Naive thymus-derived CD8-positive, alpha-beta T cell (primary cell): ENCODE results near the gene DHX16. TPM values are rescaled to one million over a fixed set of nuclear protein-coding genes. Genes with fewer than 3 reads are reported as not detected.
A peak's percentile ranks its signal among the peaks of the same experiment; 100 is the strongest.

Experiments
- ATAC-seq, 2 donors: fragments of 150-1000 bp; cut with Tn5 transposase in 1 of 2; sonication (Bioruptor Pico), chemical (Tn5 transposase) in 1 of 2; 1 replicate in 1 of 2; 2 replicates in 1 of 2; pipeline ENCODE4 v1.10.0; 2021; ENCODE audit warnings: mild to moderate bottlenecking in 2 of 2, moderate library complexity in 2 of 2
- POLR2A ChIA-PET: fragments of 350-600 bp; sonication (Branson Sonifier 250); formaldehyde crosslinking; loops from one replicate; lab custom pipeline; 2021; ENCODE audit warnings: antibody characterized with exemption; lab: Charles Lee
- DNase-seq, 10 donors: peaks; one replicate each; pipeline versions ENCODE4 v3.0.0 to v3.0.0-alpha.2; 2020 to 2022
- H3K27ac Mint-ChIP-seq, 10 donors: one replicate each; pipeline ENCODE4 v1.8.0; 2020 to 2022; ENCODE audit warnings: mild to moderate bottlenecking in 10 of 10, mixed read lengths in 10 of 10, moderate library complexity in 4 of 10, inconsistent platforms in 1 of 10
- H3K27me3 Mint-ChIP-seq, 5 donors: one replicate each; pipeline ENCODE4 v1.8.0; 2021 to 2022; ENCODE audit warnings: mixed read lengths in 5 of 5
- H3K36me3 Mint-ChIP-seq, 3 donors: one replicate each; pipeline ENCODE4 v1.8.0; 2020 to 2022; ENCODE audit warnings: mixed read lengths in 3 of 3, mild to moderate bottlenecking in 2 of 3, inconsistent platforms in 1 of 3
- H3K4me1 Mint-ChIP-seq, 4 donors: one replicate each; pipeline ENCODE4 v1.8.0; 2021 to 2022; ENCODE audit warnings: mixed read lengths in 4 of 4
- H3K4me3 Mint-ChIP-seq, 10 donors: one replicate each; pipeline ENCODE4 v1.8.0; 2020 to 2022; ENCODE audit warnings: mild to moderate bottlenecking in 10 of 10, mixed read lengths in 10 of 10, moderate library complexity in 6 of 10, inconsistent platforms in 1 of 10
- H3K9me3 Mint-ChIP-seq, 9 donors: one replicate each; pipeline ENCODE4 v1.8.0; 2020 to 2022; ENCODE audit warnings: mixed read lengths in 9 of 9, mild to moderate bottlenecking in 3 of 9, inconsistent platforms in 1 of 9, moderate library complexity in 1 of 9
- polyA plus RNA-seq, 3 donors: library from polyadenylated mRNA; unstranded; fragments of 300-500 nt; fragmentation: Illumina TruSeq; gene quantifications; one replicate each; pipeline ENCODE4 v1.2.3, GENCODE V29; 2021
- total RNA-seq, 8 experiments: library from RNA in 2 of 8; stranded (reverse) in 2 of 8; gene quantifications; one replicate each; pipeline ENCODE4 v1.2.3 and lab custom pipeline; 2021 to 2026

The DHX16 gene
- total and polyA plus RNA-seq, 5 experiments from 2014 or later = 17.7 to 45.6 (median 31.2) TPM

DNA sequence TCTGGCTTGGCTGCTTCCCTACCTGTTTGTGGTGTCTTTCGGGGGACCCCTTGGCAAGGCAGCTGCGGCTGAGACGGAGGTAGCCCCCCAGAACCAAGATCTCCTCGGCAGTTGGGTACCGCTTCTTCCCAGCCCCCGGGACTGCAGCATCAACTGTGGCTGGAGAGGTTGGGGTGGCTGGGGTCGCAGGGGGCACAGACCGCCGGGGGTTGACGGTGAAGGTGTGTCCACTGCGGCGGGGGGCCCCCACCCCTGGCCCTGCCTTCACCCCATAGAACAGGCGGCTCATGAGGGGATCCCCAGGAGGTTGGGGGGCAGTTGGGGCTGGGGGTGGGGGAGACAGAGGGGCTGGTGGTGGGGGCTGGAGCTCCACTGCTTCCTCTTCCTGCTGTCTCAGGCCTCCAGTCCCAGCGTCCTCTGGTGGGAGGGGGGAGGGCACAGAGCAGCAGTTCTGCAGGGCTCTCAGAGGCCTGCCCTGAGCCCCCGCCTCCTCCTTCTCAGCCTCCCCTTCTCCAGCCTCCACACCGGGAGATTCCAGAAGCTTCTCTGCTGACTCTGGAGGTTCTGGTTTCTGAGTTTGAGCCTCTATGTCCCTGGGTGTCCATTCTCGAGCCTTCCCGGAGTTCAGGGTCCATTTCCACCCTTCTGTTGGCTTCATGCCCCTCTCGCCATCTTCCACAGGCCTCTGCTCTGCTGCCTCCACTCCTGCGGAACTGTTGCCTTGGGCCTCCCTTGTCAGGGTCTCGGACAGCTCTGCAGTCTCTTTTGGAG lies 11.8 kb upstream of the DHX16 start:
- peak overlapping the region; percentile 93 to 99 (median 98) for H3K27ac Mint-ChIP-seq
- ATAC-seq (no peak), DNase-seq (peak in 7 of 10 donors; percentile 30 to 74 (median 36))
- peak overlapping the region; percentile 94 to 100 (median 99) for H3K4me3 Mint-ChIP-seq
- peaks cover 39 to 71% (median 46%) of the 10 kb centered on the region in 4 donors for H3K4me1 Mint-ChIP-seq
- peaks cover 8 to 19% (median 10%) of the 10 kb centered on the region in 3 donors for H3K36me3 Mint-ChIP-seq
- H3K9me3 Mint-ChIP-seq = no peaks in the 10 kb centered on the region
- POLR2A ChIA-PET = interaction anchor here (0.8 to 15.2 kb wide), 8 partner anchors 7 to 143 kb away, joined by 3 to 594 read pairs (median 4); partner anchors contain the start of genes DHX16, MDC1, MRPS18B and NRM
- H3K27me3 Mint-ChIP-seq = no peaks in the 10 kb centered on the region

DNA sequence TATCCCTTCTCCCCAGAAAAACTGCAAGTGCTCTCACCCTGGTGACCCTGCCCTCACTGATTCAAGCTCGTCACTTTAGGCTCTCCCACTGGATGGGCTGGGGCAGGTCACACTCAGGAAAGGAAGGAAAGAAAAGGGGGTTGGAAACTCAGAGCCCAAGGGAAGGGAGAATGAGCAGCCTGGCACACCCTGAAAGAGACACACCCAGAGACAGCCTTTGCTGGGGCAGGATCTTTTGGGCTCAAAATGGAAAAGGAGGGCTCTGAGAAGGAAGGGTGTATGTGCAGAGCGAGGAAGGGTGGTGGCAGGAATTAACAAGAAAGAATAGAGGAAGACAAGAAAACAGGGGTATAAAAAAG lies 11.2 kb upstream of the DHX16 start:
- POLR2A ChIA-PET = interaction anchor here (0.9 to 15.2 kb wide), 6 partner anchors 8 to 69 kb away, joined by 3 to 594 read pairs (median 18); partner anchors contain the start of genes DHX16, MDC1, MRPS18B and NRM
- H3K36me3 Mint-ChIP-seq = peaks cover 8 to 24% (median 12%) of the 10 kb centered on the region in 3 donors
- H3K4me3 Mint-ChIP-seq = peak overlapping the region; percentile 94 to 100 (median 99)
- no peaks in the 10 kb centered on the region for H3K27me3 Mint-ChIP-seq
- DNase-seq (peak in 1 of 10 donors; percentile 7), ATAC-seq (no peak)
- peaks cover 38 to 71% (median 46%) of the 10 kb centered on the region in 4 donors for H3K4me1 Mint-ChIP-seq
- H3K27ac Mint-ChIP-seq = peak overlapping the region; percentile 93 to 99 (median 98)
- H3K9me3 Mint-ChIP-seq = no peaks in the 10 kb centered on the region

DNA sequence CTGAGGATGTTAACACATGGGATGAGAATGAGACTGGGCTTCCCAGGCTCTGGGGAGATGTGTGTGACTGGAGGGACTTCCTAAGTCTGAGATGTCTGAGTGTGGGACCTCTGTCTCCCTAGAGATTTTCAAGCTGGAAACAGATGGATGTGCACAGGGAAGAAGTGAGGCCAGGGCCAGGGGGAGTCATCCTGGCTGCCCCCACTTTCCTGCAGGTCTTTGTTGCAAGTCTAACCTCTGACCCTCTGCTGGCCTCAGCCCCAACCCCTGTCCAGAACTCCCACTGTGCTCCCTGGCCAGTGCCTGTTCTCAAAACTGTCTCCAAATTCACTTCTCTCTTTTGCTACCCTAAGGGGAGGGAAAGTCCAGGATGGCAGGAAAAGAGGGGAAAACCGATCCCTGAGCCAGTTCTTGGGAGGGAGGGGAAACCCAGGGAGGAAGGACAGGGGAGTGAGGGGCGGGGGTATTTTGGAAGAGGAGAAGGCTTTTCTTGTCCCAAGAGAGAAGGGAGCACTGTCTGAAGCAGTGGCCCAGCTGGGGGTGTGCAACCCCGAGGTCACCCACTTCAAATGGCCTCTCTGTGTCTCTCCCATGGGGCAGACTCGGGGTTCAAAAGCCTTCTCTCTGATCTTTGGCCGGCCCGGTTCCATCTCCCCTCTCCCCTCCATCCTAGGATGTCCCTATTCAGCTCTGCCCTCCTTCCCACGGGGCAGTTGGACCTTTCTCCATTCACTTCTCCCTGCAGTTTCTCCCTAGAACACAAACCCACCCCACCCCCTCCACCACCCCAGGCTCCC lies 10.6 kb upstream of the DHX16 start:
- ATAC-seq (no peak), DNase-seq (no peak)
- Mint-ChIP-seq H3K4me3 (peak overlapping the region; percentile 94 to 100 (median 99)), H3K4me1 (peaks cover 37 to 69% (median 45%) of the 10 kb centered on the region in 4 donors), H3K9me3 (no peaks in the 10 kb centered on the region), H3K36me3 (peaks cover 8 to 29% (median 15%) of the 10 kb centered on the region in 3 donors), H3K27ac (peak overlapping the region; percentile 93 to 99 (median 98)), H3K27me3 (no peaks in the 10 kb centered on the region)
- POLR2A ChIA-PET = interaction anchor here (0.8 to 15.2 kb wide), 12 partner anchors 8 to 192 kb away, joined by 3 to 594 read pairs (median 10); partner anchors contain the start of genes DHX16, MDC1, NRM and TUBB

DNA sequence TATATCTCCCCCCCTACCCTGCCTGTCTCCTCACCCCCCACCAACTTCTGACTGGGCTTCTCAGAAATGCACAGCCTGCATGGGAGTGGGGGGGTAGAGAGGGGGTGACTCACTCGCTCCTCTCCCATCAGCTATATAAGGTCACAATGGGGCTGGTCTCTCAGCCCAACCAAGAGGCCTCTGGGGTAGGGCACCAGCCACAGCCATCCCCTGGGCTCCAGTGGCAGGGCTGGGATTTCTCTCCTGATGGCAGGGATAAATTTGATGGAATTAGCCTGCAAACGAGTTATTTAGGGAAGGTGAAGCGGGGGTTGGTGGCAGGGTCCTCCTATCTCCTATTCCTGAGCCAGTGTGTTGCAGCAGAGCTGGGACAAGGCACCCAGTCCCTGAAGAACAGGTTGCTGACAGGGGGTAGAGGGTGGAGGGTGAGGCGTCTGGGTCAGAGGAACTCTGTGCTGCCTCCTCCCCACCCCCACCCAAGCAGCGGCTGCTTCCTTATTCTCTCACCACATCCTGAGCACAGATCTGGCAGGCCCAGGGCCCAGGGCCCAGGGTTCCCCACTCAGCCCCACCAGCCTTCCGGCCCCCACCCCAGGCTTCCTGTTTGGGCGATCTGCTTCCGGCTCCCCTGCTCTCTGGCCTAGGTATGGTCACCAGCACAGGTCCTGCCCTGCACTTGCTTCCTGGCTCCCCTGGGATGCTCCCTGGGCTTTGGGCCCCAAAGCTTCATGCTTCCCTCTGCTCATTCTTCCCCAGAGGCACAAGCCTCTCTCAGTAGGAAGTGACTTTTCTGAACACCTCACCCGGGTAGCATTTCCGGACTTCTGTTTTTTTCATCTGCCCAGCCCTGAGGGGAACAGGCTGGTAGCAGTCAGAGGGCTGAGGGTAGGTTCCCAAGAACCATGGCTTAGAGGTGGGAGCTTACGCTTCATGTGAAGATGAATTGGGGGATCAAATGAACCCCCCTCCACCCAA lies 9.6 kb upstream of the DHX16 start:
- H3K36me3 Mint-ChIP-seq = peaks cover 8 to 37% (median 15%) of the 10 kb centered on the region in 3 donors
- H3K27me3 Mint-ChIP-seq = no peaks in the 10 kb centered on the region
- POLR2A ChIA-PET = interaction anchor here (0.6 to 15.2 kb wide), 16 partner anchors 9 to 191 kb away, joined by 3 to 594 read pairs (median 9); partner anchors contain the start of genes DHX16, MDC1, MRPS18B and NRM
- ATAC-seq (peak; percentile 65 to 81), DNase-seq (peak; percentile 71 to 93 (median 85))
- H3K9me3 Mint-ChIP-seq = no peaks in the 10 kb centered on the region
- peaks cover 29 to 60% (median 40%) of the 10 kb centered on the region in 4 donors for H3K4me1 Mint-ChIP-seq
- H3K4me3 Mint-ChIP-seq = peak overlapping the region; percentile 94 to 100 (median 99)
- H3K27ac Mint-ChIP-seq = peak overlapping the region; percentile 93 to 99 (median 98)

DNA sequence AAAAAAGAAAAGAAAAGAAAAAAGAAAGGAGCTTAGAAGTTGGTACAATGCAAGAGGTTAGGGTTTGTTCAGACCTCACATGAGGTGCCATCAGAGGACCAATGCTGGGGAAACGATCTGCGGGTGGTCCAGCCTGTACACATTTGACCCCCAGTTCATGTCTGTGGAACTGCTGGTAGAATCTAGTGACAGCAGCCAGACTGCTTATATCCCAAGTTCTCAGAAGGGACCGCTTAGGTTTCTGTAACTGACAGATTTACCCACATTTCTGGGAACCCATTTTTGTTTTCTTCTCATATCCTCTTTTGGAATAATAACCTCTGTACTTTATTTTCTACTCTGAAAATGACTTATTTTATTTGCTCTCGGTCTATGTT lies 8.9 kb upstream of the DHX16 start:
- peak in 1 of 10 donors; percentile 15 for DNase-seq
- POLR2A ChIA-PET = interaction anchor here (0.6 to 15.2 kb wide), 12 partner anchors 10 to 191 kb away, joined by 3 to 594 read pairs (median 10); partner anchors contain the start of genes MDC1, MRPS18B, NRM and PPP1R10
- Mint-ChIP-seq H3K4me3 (peak overlapping the region; percentile 94 to 100 (median 99)), H3K27ac (peak overlapping the region; percentile 93 to 99 (median 98)), H3K4me1 (peaks cover 29 to 63% (median 39%) of the 10 kb centered on the region in 4 donors), H3K36me3 (peaks cover 8 to 44% (median 15%) of the 10 kb centered on the region in 3 donors), H3K27me3 (no peaks in the 10 kb centered on the region), H3K9me3 (no peaks in the 10 kb centered on the region)
- ATAC-seq = no peak

DNA sequence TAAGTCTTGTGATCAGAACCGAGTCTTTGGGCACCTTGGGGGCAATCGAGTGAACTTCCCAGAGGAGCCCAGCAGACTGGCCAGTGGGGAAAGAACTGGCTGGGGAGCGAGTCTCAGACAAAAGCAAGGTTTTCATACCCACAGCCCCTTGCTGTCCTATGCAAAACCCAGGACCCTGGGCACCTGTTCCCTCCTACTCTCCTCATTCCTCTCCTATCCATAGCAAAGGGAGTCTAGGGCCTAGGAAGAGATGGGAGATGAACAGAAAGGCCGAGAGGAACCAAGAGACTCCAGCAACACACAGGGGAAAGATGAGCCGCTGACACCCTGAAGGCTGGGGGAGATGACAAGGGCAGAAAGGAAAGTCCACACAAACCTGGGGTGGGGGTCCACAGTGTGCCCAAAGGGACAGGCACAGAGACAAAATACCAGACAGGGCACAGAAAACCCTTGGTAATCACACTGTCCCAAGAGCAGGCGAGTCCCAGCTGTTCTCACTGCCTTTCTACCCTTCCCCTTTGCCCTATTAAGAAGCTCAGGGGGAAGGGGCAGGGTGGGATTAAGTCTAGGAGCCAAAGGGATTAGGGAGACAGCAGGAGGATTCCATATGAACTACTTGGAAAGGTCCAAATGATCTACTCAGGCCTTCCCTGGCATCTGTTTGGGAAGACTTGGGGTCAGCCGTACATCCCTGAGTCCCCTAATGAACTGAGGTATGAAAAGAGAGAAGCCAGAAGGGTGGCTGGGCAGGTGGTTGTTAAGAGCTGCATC lies 7.1 kb upstream of the DHX16 start:
- peaks cover 22 to 64% (median 46%) of the 10 kb centered on the region in 4 donors for H3K4me1 Mint-ChIP-seq
- peaks cover 6 to 56% (median 24%) of the 10 kb centered on the region in 3 donors for H3K36me3 Mint-ChIP-seq
- POLR2A ChIA-PET = interaction anchor here (0.6 to 15.2 kb wide), 12 partner anchors 8 to 150 kb away, joined by 3 to 594 read pairs (median 6); partner anchors contain the start of genes MDC1, MRPS18B, NRM and PPP1R10
- peak overlapping the region; percentile 93 to 99 (median 98) for H3K27ac Mint-ChIP-seq
- peak overlapping the region; percentile 94 to 100 (median 99) for H3K4me3 Mint-ChIP-seq
- H3K9me3 Mint-ChIP-seq = no peaks in the 10 kb centered on the region
- ATAC-seq (no peak), DNase-seq (peak in 1 of 10 donors; percentile 5)
- no peaks in the 10 kb centered on the region for H3K27me3 Mint-ChIP-seq

DNA sequence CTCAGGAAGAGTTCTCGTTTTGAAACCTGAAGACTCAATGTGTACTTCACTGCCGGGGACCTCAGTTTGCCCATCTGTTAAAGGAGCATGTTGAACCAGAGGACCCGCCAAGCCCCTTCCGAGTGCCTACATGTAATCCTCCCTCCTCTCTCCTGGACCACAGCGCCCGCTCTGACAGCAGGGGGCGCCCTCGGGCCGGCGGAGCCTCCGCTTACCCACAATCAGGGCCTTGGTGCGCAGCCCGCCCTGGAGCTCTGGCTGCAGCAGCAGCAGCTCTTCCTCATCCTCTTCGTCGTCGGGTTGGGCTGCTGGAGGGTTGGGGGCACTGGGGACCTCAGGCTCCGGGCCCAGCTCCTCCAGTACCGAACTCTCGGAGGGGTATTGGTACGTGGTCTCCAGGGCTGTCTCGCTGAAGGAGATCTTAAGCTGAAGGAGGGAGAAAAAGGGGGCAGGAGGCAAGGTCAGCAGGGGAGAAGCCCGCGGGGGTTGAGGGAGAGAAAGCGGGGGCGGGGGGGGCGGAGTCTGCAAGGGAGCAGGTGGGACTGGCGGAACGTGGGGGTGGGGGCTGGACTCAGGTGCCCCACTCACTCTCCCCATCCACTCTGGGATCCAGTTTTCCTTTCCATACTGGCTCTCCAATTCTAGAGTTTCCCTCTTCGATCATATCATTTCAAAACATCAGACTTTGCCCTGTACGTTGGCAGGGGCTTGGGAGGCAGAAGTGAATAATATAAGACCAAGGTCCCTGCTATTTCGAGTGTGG lies 6.3 kb upstream of the DHX16 start:
- POLR2A ChIA-PET = interaction anchor here (0.7 to 15.2 kb wide), 17 partner anchors 11 to 973 kb away, joined by 3 to 594 read pairs (median 4); partner anchors contain the start of genes BAG6, MDC1, MRPS18B and NRM
- Mint-ChIP-seq H3K4me3 (peak overlapping the region; percentile 94 to 100 (median 99)), H3K4me1 (peaks cover 21 to 60% (median 47%) of the 10 kb centered on the region in 4 donors), H3K27me3 (no peaks in the 10 kb centered on the region), H3K27ac (peak overlapping the region; percentile 77 to 99 (median 98)), H3K36me3 (peaks cover 5 to 56% (median 24%) of the 10 kb centered on the region in 3 donors), H3K9me3 (no peaks in the 10 kb centered on the region)
- ATAC-seq (peak; percentile 51 to 54), DNase-seq (peak; percentile 84 to 98 (median 92))

DNA sequence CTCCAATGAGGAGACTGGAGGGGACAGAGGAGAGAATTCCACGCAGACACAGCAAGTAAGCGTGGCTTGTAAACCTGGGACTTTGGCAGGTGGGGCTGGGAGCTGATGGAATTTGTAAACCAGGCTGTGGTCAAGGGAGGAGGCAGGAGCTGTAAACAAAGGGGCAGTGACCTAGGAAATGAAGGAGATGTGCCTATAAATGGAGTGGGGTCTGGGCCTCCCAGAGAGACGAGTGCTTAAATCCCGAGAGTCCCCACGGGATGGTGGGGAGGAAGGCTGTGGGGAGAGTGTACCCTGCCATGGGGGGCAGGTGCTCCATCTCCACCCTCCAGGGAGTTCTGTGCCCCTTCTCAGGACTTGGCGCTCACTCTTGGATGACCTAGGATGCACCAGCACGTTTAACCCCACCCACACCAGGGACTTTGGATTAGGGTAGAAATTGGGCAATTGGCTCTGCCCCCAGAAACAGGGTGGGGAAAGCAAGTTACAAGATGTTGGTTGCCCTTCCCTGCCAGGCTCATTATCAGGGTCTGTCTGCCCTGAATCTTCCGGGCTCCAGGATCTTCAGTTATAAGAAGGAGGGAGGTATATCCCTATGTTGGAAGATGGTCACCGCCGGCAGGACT lies 4.0 kb upstream of the DHX16 start:
- Mint-ChIP-seq H3K4me1 (peaks cover 17 to 59% (median 53%) of the 10 kb centered on the region in 4 donors), H3K4me3 (peak overlapping the region in 1 of 10 donors; percentile 26), H3K36me3 (peaks cover 5 to 54% (median 16%) of the 10 kb centered on the region in 3 donors), H3K27me3 (no peaks in the 10 kb centered on the region), H3K27ac (peak overlapping the region in 9 of 10 donors; percentile 13 to 87 (median 66)), H3K9me3 (no peaks in the 10 kb centered on the region)
- POLR2A ChIA-PET = interaction anchor here (15.2 kb wide), 1 partner anchor 41 kb away, joined by 594 read pairs; the partner anchor contains the start of genes MDC1 and TUBB
- ATAC-seq (no peak), DNase-seq (no peak)

DNA sequence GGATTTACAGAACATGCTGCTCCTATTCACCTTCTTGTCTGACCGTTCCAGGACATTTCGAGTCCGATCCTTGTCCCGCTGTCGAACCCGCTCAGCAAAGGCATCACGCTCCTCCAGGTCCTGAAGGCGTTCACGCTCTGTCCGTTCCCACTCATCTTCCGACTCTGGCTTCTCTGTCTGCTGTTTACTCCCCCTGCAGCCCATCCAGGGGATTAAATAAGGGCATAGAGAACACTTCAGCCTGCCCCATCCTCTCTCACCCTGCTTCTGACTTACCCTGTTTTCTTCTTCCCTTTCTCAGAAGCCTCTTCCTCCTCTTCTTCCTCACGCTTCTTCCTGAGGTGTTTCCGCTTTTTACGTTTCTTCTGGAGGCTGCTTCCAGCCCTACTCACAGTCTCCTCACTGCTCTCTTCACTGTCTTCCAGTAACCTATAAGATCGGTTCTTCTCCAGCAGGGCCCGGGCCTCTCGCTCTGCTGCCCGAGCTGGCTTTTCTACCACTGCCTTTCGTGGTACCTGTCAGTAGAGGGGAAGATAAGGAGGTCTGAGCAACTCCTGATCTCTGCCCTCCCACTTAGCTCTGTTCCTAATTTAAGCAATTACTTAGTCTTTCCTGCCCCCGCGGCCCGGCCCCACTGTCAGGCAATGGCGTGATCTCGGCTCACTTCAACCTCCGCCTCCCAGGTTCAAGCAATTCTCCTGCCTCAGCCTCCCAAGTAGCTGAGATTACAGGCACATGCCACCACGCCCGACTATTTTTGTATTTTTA lies 1.9 kb downstream of the DHX16 start:
- H3K27ac Mint-ChIP-seq = peak overlapping the region; percentile 47 to 83 (median 62)
- H3K36me3 Mint-ChIP-seq = peaks cover 4 to 50% (median 9%) of the 10 kb centered on the region in 3 donors
- no peaks in the 10 kb centered on the region for H3K27me3 Mint-ChIP-seq
- ATAC-seq = no peak
- peak overlapping the region; percentile 68 to 91 (median 86) for H3K4me3 Mint-ChIP-seq
- POLR2A ChIA-PET = interaction anchor here (0.6 to 15.2 kb wide), 9 partner anchors 10 to 345 kb away, joined by 3 to 594 read pairs (median 5); partner anchors contain the start of genes MDC1, MRPS18B, PPP1R10 and TUBB
- peaks cover 25 to 47% (median 38%) of the 10 kb centered on the region in 4 donors for H3K4me1 Mint-ChIP-seq
- DNase-seq = no peak
- H3K9me3 Mint-ChIP-seq = no peaks in the 10 kb centered on the region
